A549 (cell line): Measurements from ENCODE around the gene KIFAP3. TPM values are rescaled to one million over a fixed set of nuclear protein-coding genes. Genes with fewer than 3 reads are reported as not detected.

Experiments
- ATAC-seq, 2 experiments: fragments of 200-7000 bp in 1 of 2; fragments of >200 bp in 1 of 2; cut with Nextera tagmentation in 1 of 2; cut with Tn5 transposase in 1 of 2; 3 replicates each; pipeline versions ENCODE4 v1.8.0 to v1.9.1; 2018 to 2020; ENCODE audit warnings: mild to moderate bottlenecking in 1 of 2, moderate library complexity in 1 of 2
- CTCF ChIA-PET: fragments of 300-600 bp; sonication (Branson Sonifier 250); formaldehyde crosslinking; extraction: SDS; loops from one replicate; lab custom pipeline; 2021; ENCODE audit warnings: antibody characterized with exemption, inconsistent platforms; lab: Yijun Ruan, JAX
- POLR2A ChIA-PET: fragments of 350-600 bp; formaldehyde crosslinking; extraction: SDS; loops from one replicate; lab custom pipeline; 2021; ENCODE audit warnings: antibody characterized with exemption, inconsistent platforms; lab: Yijun Ruan, JAX
- DNase-seq, 2 experiments: peaks; one replicate each; pipeline versions ENCODE4 v3.0.0 to v3.0.0-alpha.2; 2011 to 2016; ENCODE audit warnings: low read depth in 1 of 2, low spot score in 1 of 2
- FAIRE-seq: peaks from 2 replicates; lab custom pipeline; 2011; peaks lifted over from hg19 to GRCh38; lab: Jason Lieb, UNC
- H3K27ac ChIP-seq, 2 experiments: fragments of >200 bp; sonication (Bioruptor Twin); formaldehyde crosslinking; 3 replicates each; pipeline ENCODE4 v1.5.1; 2016 to 2017
- H3K4me1 ChIP-seq: fragments of >200 bp; sonication (Bioruptor Twin); formaldehyde crosslinking; 3 replicates; pipeline ENCODE4 v1.6.1; 2016
- H3K4me2 ChIP-seq: fragments of >200 bp; sonication (Bioruptor Twin); formaldehyde crosslinking; 3 replicates; pipeline ENCODE4 v1.6.1; 2016
- H3K4me3 ChIP-seq: fragments of >200 bp; sonication (Bioruptor Twin); formaldehyde crosslinking; 3 replicates; pipeline ENCODE4 v1.5.1; 2016
- H3K9me3 ChIP-seq: fragments of >200 bp; sonication (Bioruptor Twin); formaldehyde crosslinking; 3 replicates; pipeline ENCODE4 v1.6.1; 2016
- BHLHE40 ChIP-seq: IDR thresholded peaks from 2 replicates; pipeline ENCODE4 v1.6.1; 2012; ENCODE audit warnings: low read depth, low read length, inconsistent platforms
- CBX2 ChIP-seq: fragments of 200-600 bp; sonication (generic); IDR thresholded peaks from 2 replicates; pipeline ENCODE4 v1.6.1; 2016; ENCODE audit warnings: low read depth, mild to moderate bottlenecking, borderline replicate concordance
- CEBPB ChIP-seq, 2 experiments: fragments of >200 bp in 1 of 2; sonication (Bioruptor Twin) in 1 of 2; formaldehyde crosslinking in 1 of 2; IDR thresholded peaks; 2 replicates each; pipeline ENCODE4 v1.6.1; 2012 to 2016
- FOSL2 ChIP-seq, 2 experiments: fragments of 450-650 bp in 1 of 2; fragments of >200 bp in 1 of 2; sonication (Bioruptor Twin) in 1 of 2; formaldehyde crosslinking; IDR thresholded peaks; 2 replicates each; pipeline versions ENCODE4 v1.5.0 to v1.6.1; 2016 to 2020; ENCODE audit warnings: mild to moderate bottlenecking in 1 of 2, moderate library complexity in 1 of 2
- GATA3 ChIP-seq: IDR thresholded peaks from 2 replicates; pipeline ENCODE4 v1.6.1; 2012; ENCODE audit warnings: borderline replicate concordance
- HDAC2 ChIP-seq: fragments of 200-600 bp; sonication (generic); IDR thresholded peaks from 2 replicates; pipeline ENCODE4 v1.6.1; 2016
- HEYL ChIP-seq: fragments of 250-450 bp; sonication (Bioruptor Pico); IDR thresholded peaks from 2 replicates; pipeline ENCODE4 v1.8.0; 2021; ENCODE audit warnings: mild to moderate bottlenecking, moderate library complexity
- JUNB ChIP-seq: fragments of >200 bp; sonication (Bioruptor Twin); formaldehyde crosslinking; IDR thresholded peaks from 2 replicates; pipeline ENCODE4 v1.6.1; 2016
- MAZ ChIP-seq: fragments of 150-350 bp; IDR thresholded peaks from 2 replicates; pipeline ENCODE4 v1.6.1; 2014; ENCODE audit warnings: antibody characterized with exemption, low read depth, low read length, borderline replicate concordance
- NPAS2 ChIP-seq: fragments of 250-450 bp; sonication (Bioruptor Pico); IDR thresholded peaks from 2 replicates; pipeline ENCODE4 v1.8.0; 2022; ENCODE audit warnings: mild to moderate bottlenecking, moderate library complexity, borderline replicate concordance
- NR3C1 ChIP-seq: fragments of >200 bp; sonication (Bioruptor Twin); formaldehyde crosslinking; IDR thresholded peaks from 3 replicates; pipeline ENCODE4 v1.6.1; 2017
- POLR2A ChIP-seq: IDR thresholded peaks from 2 replicates; pipeline ENCODE4 v1.6.1; 2012; ENCODE audit warnings: mild to moderate bottlenecking, low read length
- RARB ChIP-seq: fragments of 250-450 bp; sonication (Bioruptor Pico); IDR thresholded peaks from 2 replicates; pipeline ENCODE4 v1.8.0; 2021; ENCODE audit warnings: mild to moderate bottlenecking, moderate library complexity
- TFCP2L1 ChIP-seq: fragments of 250-450 bp; sonication (Bioruptor Pico); IDR thresholded peaks from 2 replicates; pipeline ENCODE4 v1.5.0; 2021; ENCODE audit warnings: mild to moderate bottlenecking
- TP53 ChIP-seq: fragments of 250-450 bp; sonication (Bioruptor Pico); IDR thresholded peaks from 2 replicates; pipeline ENCODE4 v1.5.0; 2021; ENCODE audit warnings: mild to moderate bottlenecking, moderate library complexity
- ZC3H11A ChIP-seq: fragments of 450-650 bp; IDR thresholded peaks from 2 replicates; pipeline ENCODE4 v1.6.1; 2014; ENCODE audit warnings: antibody characterized with exemption, mild to moderate bottlenecking
- ZFP36 ChIP-seq: fragments of 450-650 bp; IDR thresholded peaks from 2 replicates; pipeline ENCODE4 v1.6.1; 2014; ENCODE audit warnings: borderline replicate concordance; ENCODE audit not compliant: partially characterized antibody
- ZNF302 ChIP-seq: fragments of 250-450 bp; sonication (Bioruptor Pico); IDR thresholded peaks from 2 replicates; pipeline ENCODE4 v1.9.0; 2021; ENCODE audit warnings: inconsistent platforms, mild to moderate bottlenecking, moderate library complexity
- WGBS: methylation state at CpG from one replicate; pipeline ENCODE4 v1.1.6; 2017; ENCODE audit errors: missing lambda C conversion rate; 5-methylcytosine and 5-hydroxymethylcytosine counted together
- polyA plus RNA-seq, 4 experiments: library from polyadenylated mRNA; depleted of rRNA in 3 of 4; stranded (reverse); fragments of >200 nt; fragmentation: RNase III in 1 of 4; extraction: RNeasy Plus Mini Kit Qiagen cat#74134 plus additional on column Dnase treatment in 1 of 4; gene quantifications; 2 replicates in 3 of 4; 3 replicates in 1 of 4; pipeline ENCODE4 v1.2.3, GENCODE V29; 2011 to 2017
- TF ChIP-seq, protein P1 (sequence below): fragments of 450-650 bp; IDR thresholded peaks from 2 replicates; pipeline ENCODE4 v1.6.1; 2014; ENCODE audit warnings: antibody characterized with exemption
- TF ChIP-seq, protein P2 (sequence below): IDR thresholded peaks from 2 replicates; pipeline ENCODE4 v1.6.1; 2012
- TF ChIP-seq, protein P3 (sequence below): fragments of >200 bp; sonication (Bioruptor Twin); formaldehyde crosslinking; IDR thresholded peaks from 3 replicates; pipeline ENCODE4 v1.5.1; 2016
- TF ChIP-seq, protein P4 (sequence below): fragments of 150-350 bp; IDR thresholded peaks from 2 replicates; pipeline ENCODE4 v1.6.1; 2014; ENCODE audit warnings: low read depth, mild to moderate bottlenecking, low read length
- TF ChIP-seq, protein P5 (sequence below): fragments of 250-450 bp; sonication (Bioruptor Pico); IDR thresholded peaks from 2 replicates; pipeline ENCODE4 v1.5.0; 2021; ENCODE audit warnings: mild to moderate bottlenecking, moderate library complexity, borderline replicate concordance
- TF ChIP-seq, protein P6 (sequence below): fragments of 250-450 bp; sonication (Bioruptor Pico); IDR thresholded peaks from 2 replicates; pipeline ENCODE4 v1.5.0; 2020; ENCODE audit warnings: low read depth, mild to moderate bottlenecking, moderate library complexity

The KIFAP3 gene
- polyA plus RNA-seq, 2 of the 4 experiments (the other 2 are of a cell fraction) = 11.7 to 19.0 TPM

DNA sequence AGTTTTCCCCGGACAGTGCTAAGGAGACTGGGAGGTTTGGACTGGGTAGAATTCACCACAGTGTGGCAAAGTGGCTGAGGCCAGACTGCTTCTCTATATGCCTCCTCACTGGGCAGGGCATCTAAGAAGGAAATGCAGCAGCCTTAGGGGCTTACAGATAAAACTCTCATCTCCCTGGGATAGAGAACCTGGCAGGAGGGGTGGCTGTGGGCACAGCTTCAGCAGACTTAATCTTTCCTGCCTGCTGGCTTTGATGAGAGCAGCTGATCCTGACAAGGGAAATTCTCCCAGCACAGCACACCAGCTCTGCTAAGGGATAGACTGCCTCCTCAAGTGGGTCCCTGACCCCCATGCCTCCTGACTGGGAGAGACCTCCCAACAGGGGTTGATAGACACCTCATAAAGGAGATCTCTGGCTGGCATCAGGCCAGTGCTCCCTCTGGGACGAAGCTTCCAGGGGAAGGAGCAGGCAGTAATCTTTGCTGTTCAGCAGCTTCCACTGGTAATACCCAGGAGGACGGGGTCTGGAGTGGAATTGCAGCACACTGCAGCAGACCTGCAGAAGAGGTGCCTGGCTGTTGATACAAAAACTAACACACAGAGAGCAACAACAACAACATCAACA, 25.2 kb downstream of the KIFAP3 start:
- Histone ChIP-seq H3K9me3 (no peaks in the 10 kb centered on the region), H3K27ac (no peak overlapping the region), H3K4me1 (no peaks in the 10 kb centered on the region), H3K4me3 (no peak overlapping the region), H3K4me2 (no peak overlapping the region)
- WGBS = 77% methylated on average over 3 of the region's 3 CpGs
- ATAC-seq = no peak
- no peak for DNase-seq
- ChIA-PET POLR2A (no interaction called here), CTCF (interaction anchor here (0.9 kb wide), 1 partner anchor 25 kb away, joined by 3 read pairs; the partner anchor contains the start of gene KIFAP3)
- TF ChIP-seq POLR2A = no peak
- FAIRE-seq = no peak

DNA sequence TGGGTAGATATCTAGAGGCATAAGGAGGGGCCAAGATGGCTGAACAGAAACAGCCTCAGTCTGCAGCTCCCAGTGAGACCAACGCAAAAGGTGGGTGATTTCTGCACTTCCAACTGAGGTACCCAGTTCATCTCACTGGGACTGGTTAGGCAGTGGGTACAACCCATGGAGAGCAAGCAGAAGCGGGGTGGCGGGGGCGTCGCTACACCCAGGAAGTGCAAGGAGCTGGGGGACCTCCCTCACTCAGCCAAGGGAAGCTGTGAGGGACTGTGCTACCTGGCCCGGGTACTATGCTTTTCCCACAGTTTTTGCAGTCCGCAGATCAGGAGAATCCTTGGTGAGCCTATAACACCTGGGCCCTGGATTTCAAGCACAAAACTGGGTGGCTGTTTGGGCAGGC, 26.0 kb downstream of the KIFAP3 start:
- 97% methylated on average over 6 of the region's 7 CpGs for WGBS
- ChIA-PET CTCF (interaction anchor here (0.9 kb wide), 1 partner anchor 26 kb away, joined by 3 read pairs; the partner anchor contains the start of gene KIFAP3), POLR2A (no interaction called here)
- Histone ChIP-seq H3K4me3 (no peak overlapping the region), H3K27ac (no peak overlapping the region), H3K4me2 (no peak overlapping the region), H3K4me1 (no peaks in the 10 kb centered on the region), H3K9me3 (no peaks in the 10 kb centered on the region)
- no peak for ATAC-seq
- no peak for FAIRE-seq
- no peak for DNase-seq
- no peak for TF ChIP-seq HEYL (CRISPR knock-in tag)
- no peak for TF ChIP-seq ZFP36
- TF ChIP-seq, protein P1, sequence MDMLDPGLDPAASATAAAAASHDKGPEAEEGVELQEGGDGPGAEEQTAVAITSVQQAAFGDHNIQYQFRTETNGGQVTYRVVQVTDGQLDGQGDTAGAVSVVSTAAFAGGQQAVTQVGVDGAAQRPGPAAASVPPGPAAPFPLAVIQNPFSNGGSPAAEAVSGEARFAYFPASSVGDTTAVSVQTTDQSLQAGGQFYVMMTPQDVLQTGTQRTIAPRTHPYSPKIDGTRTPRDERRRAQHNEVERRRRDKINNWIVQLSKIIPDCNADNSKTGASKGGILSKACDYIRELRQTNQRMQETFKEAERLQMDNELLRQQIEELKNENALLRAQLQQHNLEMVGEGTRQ = no peak
- TF ChIP-seq FOSL2 (IDR thresholded peaks at IDR 0.05) = no peak
- TF ChIP-seq FOSL2 (CRISPR knock-in tag; IDR thresholded peaks at IDR 0.05) = no peak
- TF ChIP-seq ZC3H11A = no peak
- no peak for TF ChIP-seq TFCP2L1 (CRISPR knock-in tag)
- TF ChIP-seq HDAC2 = no peak
- TF ChIP-seq TP53 (CRISPR knock-in tag) = no peak
- TF ChIP-seq, protein P2, sequence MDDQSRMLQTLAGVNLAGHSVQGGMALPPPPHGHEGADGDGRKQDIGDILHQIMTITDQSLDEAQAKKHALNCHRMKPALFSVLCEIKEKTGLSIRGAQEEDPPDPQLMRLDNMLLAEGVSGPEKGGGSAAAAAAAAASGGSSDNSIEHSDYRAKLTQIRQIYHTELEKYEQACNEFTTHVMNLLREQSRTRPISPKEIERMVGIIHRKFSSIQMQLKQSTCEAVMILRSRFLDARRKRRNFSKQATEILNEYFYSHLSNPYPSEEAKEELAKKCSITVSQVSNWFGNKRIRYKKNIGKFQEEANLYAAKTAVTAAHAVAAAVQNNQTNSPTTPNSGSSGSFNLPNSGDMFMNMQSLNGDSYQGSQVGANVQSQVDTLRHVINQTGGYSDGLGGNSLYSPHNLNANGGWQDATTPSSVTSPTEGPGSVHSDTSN = no peak
- TF ChIP-seq JUNB = no peak
- no peak for TF ChIP-seq BHLHE40
- no peak for TF ChIP-seq GATA3

DNA sequence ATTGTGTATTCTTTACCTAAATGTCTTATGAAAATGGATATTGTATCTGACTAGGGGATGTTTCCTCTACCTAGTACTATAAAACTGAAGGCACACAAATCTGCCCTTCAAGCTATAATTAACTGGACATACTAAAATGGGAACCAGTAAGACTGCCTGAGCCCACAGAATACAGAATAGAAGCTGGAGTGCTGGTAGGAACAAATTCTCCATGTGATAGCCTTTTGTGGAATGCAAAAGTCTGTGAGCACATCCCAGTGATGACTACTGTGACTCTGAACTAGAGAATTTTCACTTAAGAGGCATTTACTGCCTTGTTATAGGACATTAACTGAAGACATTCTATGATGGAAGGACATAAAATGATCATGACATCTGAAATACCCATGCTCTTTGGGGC, 30.3 kb downstream of the KIFAP3 start:
- no peak overlapping the region for H3K4me3 ChIP-seq
- ATAC-seq = no peak
- ChIA-PET POLR2A (no interaction called here), CTCF (interaction anchor here (1.0 kb wide), 1 partner anchor 30 kb away, joined by 3 read pairs; the partner anchor contains the start of gene KIFAP3)
- no peak overlapping the region for H3K27ac ChIP-seq
- H3K4me2 ChIP-seq = no peak overlapping the region
- H3K4me1 ChIP-seq = no peaks in the 10 kb centered on the region
- no peak for FAIRE-seq
- DNase-seq = no peak
- TF ChIP-seq MAZ (no peak), CEBPB (IDR thresholded peaks at IDR 0.05) (no peak), NR3C1 (no peak), HDAC2 (no peak), RARB (CRISPR knock-in tag) (no peak), GATA3 (no peak), ZNF302 (no peak), NPAS2 (no peak), ZC3H11A (no peak), CBX2 (no peak)
- TF ChIP-seq, protein P1 = no peak
- TF ChIP-seq, protein P3, sequence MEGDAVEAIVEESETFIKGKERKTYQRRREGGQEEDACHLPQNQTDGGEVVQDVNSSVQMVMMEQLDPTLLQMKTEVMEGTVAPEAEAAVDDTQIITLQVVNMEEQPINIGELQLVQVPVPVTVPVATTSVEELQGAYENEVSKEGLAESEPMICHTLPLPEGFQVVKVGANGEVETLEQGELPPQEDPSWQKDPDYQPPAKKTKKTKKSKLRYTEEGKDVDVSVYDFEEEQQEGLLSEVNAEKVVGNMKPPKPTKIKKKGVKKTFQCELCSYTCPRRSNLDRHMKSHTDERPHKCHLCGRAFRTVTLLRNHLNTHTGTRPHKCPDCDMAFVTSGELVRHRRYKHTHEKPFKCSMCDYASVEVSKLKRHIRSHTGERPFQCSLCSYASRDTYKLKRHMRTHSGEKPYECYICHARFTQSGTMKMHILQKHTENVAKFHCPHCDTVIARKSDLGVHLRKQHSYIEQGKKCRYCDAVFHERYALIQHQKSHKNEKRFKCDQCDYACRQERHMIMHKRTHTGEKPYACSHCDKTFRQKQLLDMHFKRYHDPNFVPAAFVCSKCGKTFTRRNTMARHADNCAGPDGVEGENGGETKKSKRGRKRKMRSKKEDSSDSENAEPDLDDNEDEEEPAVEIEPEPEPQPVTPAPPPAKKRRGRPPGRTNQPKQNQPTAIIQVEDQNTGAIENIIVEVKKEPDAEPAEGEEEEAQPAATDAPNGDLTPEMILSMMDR = no peak
- TF ChIP-seq, protein P4, sequence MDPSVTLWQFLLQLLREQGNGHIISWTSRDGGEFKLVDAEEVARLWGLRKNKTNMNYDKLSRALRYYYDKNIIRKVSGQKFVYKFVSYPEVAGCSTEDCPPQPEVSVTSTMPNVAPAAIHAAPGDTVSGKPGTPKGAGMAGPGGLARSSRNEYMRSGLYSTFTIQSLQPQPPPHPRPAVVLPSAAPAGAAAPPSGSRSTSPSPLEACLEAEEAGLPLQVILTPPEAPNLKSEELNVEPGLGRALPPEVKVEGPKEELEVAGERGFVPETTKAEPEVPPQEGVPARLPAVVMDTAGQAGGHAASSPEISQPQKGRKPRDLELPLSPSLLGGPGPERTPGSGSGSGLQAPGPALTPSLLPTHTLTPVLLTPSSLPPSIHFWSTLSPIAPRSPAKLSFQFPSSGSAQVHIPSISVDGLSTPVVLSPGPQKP = no peak
- TF ChIP-seq, protein P5, sequence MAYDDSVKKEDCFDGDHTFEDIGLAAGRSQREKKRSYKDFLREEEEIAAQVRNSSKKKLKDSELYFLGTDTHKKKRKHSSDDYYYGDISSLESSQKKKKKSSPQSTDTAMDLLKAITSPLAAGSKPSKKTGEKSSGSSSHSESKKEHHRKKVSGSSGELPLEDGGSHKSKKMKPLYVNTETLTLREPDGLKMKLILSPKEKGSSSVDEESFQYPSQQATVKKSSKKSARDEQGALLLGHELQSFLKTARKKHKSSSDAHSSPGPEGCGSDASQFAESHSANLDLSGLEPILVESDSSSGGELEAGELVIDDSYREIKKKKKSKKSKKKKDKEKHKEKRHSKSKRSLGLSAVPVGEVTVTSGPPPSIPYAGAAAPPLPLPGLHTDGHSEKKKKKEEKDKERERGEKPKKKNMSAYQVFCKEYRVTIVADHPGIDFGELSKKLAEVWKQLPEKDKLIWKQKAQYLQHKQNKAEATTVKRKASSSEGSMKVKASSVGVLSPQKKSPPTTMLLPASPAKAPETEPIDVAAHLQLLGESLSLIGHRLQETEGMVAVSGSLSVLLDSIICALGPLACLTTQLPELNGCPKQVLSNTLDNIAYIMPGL (CRISPR knock-in tag) = no peak
- TF ChIP-seq, protein P6, sequence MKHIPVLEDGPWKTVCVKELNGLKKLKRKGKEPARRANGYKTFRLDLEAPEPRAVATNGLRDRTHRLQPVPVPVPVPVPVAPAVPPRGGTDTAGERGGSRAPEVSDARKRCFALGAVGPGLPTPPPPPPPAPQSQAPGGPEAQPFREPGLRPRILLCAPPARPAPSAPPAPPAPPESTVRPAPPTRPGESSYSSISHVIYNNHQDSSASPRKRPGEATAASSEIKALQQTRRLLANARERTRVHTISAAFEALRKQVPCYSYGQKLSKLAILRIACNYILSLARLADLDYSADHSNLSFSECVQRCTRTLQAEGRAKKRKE (CRISPR knock-in tag) = no peak
- no peaks in the 10 kb centered on the region for H3K9me3 ChIP-seq
